Right lobe of liver (tissue), 4 donors: ENCODE measurements around the gene EPO.

Source experiments
- POLR2A ChIP-seq: fragments of 450-650 bp; IDR thresholded peaks from one replicate; pipeline ENCODE4 v1.6.1; 2017; ENCODE audit warnings: antibody characterized with exemption, mild to moderate bottlenecking
- TF ChIP-seq, protein P1 (sequence below), 4 donors: fragments of 200-600 bp in 3 of 4; fragments of 450-650 bp in 1 of 4; IDR thresholded peaks; one replicate each; pipeline versions ENCODE4 v1.5.1 to v1.8.0; 2016 to 2022; ENCODE audit warnings: antibody characterized with exemption in 4 of 4, mild to moderate bottlenecking in 2 of 4
- donor health status: DM: no; HTN: no; CAD: no.
- donor health status: DM: no; HTN: no; CAD: no.
- donor health status: DM: no; HTN: yes; CAD: no.

DNA sequence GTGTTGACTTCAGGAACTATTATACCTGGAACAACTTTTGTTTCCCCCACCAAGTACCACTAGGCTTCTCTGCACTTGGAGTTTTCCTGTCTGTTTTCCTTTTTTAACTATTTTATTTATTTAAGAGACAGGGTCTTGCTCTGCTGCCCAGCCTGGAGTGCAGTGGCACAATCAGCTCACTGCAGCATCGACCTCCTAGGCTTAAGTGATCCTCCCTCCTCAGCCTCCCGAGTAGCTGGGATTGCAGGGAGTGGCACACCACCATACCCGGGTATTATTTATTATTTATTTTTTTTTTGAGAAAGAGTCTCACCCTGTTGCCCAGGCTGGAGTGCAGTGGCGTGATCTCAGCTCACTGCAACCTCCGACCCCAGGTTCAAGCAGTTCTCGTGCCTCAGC is 24.1 kb upstream of the EPO start:
- TF ChIP-seq, protein P1, sequence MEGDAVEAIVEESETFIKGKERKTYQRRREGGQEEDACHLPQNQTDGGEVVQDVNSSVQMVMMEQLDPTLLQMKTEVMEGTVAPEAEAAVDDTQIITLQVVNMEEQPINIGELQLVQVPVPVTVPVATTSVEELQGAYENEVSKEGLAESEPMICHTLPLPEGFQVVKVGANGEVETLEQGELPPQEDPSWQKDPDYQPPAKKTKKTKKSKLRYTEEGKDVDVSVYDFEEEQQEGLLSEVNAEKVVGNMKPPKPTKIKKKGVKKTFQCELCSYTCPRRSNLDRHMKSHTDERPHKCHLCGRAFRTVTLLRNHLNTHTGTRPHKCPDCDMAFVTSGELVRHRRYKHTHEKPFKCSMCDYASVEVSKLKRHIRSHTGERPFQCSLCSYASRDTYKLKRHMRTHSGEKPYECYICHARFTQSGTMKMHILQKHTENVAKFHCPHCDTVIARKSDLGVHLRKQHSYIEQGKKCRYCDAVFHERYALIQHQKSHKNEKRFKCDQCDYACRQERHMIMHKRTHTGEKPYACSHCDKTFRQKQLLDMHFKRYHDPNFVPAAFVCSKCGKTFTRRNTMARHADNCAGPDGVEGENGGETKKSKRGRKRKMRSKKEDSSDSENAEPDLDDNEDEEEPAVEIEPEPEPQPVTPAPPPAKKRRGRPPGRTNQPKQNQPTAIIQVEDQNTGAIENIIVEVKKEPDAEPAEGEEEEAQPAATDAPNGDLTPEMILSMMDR (IDR thresholded peaks at IDR 0.05), result no peak
- no peak for TF ChIP-seq POLR2A
